Measurements from ENCODE around the gene EGR1. TPM values are rescaled to one million over a fixed set of nuclear protein-coding genes. Genes with fewer than 3 reads are reported as not detected.
"Not testable (repeated sequence)": the region's sequence is repeated elsewhere in the genome, so short reads cannot be mapped to it uniquely, and the experiment has no call there.

Gene EGR1
- polyA plus RNA-seq, 6 donors from 2014 or later, result 7.0 to 125 (median 41.8) TPM

DNA sequence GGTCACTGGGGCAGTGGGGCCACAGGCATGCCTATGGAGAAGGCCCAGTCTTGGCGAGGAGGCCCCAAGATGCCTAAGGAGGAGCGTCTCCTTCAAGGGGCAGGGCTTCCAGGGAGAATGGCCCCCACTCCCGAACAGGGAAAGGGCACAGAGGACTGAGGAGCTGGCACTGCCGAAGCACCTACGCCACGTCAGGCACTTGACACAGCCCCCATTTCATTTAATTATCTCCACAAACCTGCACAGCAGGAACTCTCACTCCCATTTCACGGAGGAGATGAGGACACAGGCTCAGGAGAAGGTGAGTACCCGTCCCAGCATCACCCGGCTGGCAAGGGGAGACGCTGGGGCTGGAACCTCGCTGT, 26.0 kb downstream of the EGR1 start:
- H3K4me3 Mint-ChIP-seq, result peak overlapping the region; percentile 27 to 87 (median 56)
- ATAC-seq (ENCODE audit: low read depth in 2 of 2) (no peak), DNase-seq (no peak)
- peaks cover 15 to 48% (median 31%) of the 10 kb centered on the region in 3 donors for H3K27me3 Mint-ChIP-seq
- no peak overlapping the region for H3K27ac Mint-ChIP-seq
- H3K4me1 Mint-ChIP-seq, result peaks cover 7 to 21% (median 10%) of the 10 kb centered on the region in 3 donors
- no peaks in the 10 kb centered on the region for H3K36me3 Mint-ChIP-seq
- no peaks in the 10 kb centered on the region for H3K9me3 Mint-ChIP-seq

DNA sequence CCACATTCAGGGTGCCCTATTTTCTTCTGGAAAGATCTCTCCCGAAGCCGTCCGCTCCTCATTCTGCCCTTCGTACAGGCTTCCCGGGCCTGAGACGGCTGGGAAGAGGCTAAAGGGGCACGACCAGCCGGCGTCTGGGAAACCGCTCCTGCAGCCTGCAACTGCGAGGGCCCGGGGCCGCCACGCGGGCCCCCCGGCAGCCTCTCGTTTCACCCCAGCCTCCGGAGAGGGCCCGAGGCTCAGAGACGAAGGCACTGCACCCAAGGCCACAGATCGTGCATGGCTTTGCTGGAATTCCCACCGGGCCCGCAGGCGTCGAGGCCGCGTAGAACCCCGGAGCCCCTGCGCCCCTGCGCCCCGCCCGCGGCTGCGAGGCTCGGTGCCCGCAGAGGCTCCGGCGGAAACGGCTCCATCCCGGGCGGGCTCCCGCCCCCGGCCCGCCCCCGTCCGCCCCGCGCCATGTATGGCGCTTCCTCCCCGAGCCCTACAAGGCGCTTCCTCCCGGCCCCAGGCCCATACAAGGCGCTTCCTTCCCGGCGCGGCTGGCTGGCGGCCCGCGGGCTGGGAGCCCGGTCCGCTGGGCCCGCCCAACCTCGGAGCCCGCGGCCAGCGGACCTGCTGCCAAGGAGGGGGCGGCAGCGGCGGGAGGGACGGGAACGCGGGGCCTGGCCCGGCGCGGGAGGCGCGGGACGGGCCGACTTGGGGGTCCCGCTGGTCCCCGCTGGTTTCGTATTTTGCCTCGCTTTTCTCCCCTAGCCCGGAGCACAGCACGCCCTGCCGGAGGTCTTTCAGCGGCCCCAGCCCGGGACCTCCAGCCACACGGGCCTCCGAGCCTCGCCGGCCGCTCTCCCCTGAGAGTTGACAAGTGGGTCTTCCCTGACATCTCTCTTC, 26.6 kb downstream of the EGR1 start:
- Mint-ChIP-seq H3K9me3 (no peaks in the 10 kb centered on the region), H3K4me1 (peaks cover 7 to 21% (median 10%) of the 10 kb centered on the region in 3 donors), H3K36me3 (no peaks in the 10 kb centered on the region), H3K27ac (peak overlapping the region in 1 of 6 donors; percentile 32), H3K27me3 (peaks cover 15 to 42% (median 31%) of the 10 kb centered on the region in 3 donors), H3K4me3 (peak overlapping the region; percentile 87 to 95 (median 90))
- peak; percentile 98 to 99 for ATAC-seq (ENCODE audit: low read depth in 2 of 2)
- peak; percentile 82 for DNase-seq

DNA sequence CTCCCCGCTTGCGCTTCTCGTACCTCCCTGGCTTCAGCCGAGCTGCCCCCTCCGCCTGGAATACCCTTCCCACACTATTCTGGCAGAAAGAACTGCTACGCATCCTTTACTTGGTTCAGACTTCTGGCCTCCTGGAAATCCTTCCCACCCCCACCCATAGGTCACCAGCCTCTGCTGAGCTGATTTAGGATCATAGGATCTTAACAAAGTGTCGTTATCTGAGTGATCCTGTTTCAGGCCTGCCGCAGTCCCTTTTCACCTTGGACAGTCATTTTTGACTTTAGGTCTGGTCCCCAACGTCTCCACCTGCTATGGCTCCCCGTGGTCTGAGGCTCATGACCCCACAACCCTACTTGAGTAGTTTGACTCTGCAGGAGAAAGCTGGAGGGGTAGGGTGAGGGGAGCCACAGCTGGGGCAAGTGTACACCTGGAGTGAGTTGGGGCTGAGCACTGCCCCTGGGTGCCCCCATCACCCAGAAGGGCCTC, 27.3 kb downstream of the EGR1 start:
- DNase-seq (no peak), ATAC-seq (ENCODE audit: low read depth in 2 of 2) (no peak)
- Mint-ChIP-seq H3K27me3 (peaks cover 15 to 42% (median 31%) of the 10 kb centered on the region in 3 donors), H3K9me3 (no peaks in the 10 kb centered on the region), H3K4me3 (peak overlapping the region; percentile 87 to 95 (median 90)), H3K27ac (peak overlapping the region in 2 of 6 donors; percentile 32 to 72), H3K36me3 (no peaks in the 10 kb centered on the region), H3K4me1 (peaks cover 7 to 21% (median 10%) of the 10 kb centered on the region in 3 donors)

DNA sequence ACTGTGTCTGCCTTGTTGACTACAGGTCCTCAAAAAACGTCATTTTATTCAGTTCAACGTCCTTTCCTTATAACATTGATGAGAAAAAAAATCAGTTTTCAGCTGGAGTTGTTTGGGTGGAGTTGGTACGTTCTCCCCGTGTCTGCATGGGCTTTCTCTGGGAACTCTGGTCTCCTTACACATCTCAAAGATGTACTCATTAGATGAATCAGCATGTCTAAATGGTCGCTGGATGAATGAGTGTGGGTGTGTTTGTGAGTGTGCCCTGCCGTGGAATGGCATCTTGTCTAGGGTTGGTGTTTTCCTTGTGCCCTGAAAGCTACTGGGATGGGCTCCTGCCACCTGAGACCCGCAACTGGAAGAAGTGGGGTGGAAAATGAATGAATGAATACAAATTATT, 30.1 kb downstream of the EGR1 start:
- ATAC-seq (ENCODE audit: low read depth in 2 of 2), result no peak
- DNase-seq, result no peak
- Mint-ChIP-seq H3K9me3 (peaks cover 0 to 2% (median 0%) of the 10 kb centered on the region in 7 donors), H3K4me1 (peaks cover 7 to 21% (median 10%) of the 10 kb centered on the region in 3 donors), H3K27me3 (peaks cover 10 to 27% (median 16%) of the 10 kb centered on the region in 3 donors), H3K4me3 (peak overlapping the region in 1 of 8 donors; percentile 27), H3K27ac (no peak overlapping the region), H3K36me3 (no peaks in the 10 kb centered on the region)

DNA sequence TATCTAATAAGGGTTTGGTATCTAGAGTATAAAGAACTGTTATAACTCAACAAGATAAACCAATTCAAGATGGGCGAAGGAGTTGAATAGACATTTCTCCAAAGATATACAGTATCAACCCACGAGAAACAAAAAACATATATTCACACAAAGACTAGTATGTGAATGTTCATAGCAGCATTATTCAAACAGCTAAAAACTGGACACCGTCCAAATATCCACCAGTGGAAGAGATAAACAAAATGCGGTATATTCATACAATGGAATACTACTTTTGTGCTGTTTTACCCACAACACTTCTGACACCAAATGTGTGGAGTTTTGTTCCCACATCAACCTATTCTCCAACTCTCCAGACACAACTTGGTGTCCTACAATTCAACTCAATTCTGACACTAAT, 33.1 kb downstream of the EGR1 start:
- no peaks in the 10 kb centered on the region for H3K36me3 Mint-ChIP-seq
- no peak for ATAC-seq (ENCODE audit: low read depth in 2 of 2)
- no peak overlapping the region for H3K4me3 Mint-ChIP-seq
- peaks cover 0 to 2% (median 0%) of the 10 kb centered on the region in 7 donors for H3K9me3 Mint-ChIP-seq
- H3K27ac Mint-ChIP-seq, result no peak overlapping the region
- DNase-seq, result no peak
- peaks cover 0 to 12% (median 5%) of the 10 kb centered on the region in 3 donors for H3K27me3 Mint-ChIP-seq
- H3K4me1 Mint-ChIP-seq, result peaks cover 0 to 1% (median 0%) of the 10 kb centered on the region in 3 donors

DNA sequence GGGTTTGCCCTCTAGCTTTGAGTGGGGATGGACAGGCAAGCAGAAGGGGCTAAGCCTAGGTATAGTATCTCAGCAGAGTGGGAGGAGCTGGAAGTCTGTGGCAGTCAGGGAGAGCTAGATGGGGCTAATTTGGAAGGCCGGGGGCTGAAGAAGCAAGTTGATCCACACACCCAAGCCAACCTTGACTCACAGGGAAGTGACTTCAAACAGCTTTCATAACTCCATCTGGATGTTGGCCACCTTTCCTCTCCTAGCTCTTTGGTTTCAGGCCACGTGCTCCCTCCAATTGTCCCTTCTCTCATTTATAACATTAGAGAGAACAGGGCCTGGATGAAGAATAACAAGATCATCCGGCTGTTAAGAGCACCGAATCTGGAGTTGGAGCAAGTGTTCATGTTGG, 36.8 kb downstream of the EGR1 start:
- Mint-ChIP-seq H3K9me3 (peaks cover 0 to 2% (median 0%) of the 10 kb centered on the region in 7 donors), H3K27ac (peak overlapping the region in 1 of 6 donors; percentile 42), H3K4me3 (no peak overlapping the region), H3K4me1 (no peaks in the 10 kb centered on the region), H3K36me3 (peaks cover 0 to under 1% of the 10 kb centered on the region in 2 donors), H3K27me3 (no peaks in the 10 kb centered on the region)
- no peak for DNase-seq
- no peak for ATAC-seq (ENCODE audit: low read depth in 2 of 2)

DNA sequence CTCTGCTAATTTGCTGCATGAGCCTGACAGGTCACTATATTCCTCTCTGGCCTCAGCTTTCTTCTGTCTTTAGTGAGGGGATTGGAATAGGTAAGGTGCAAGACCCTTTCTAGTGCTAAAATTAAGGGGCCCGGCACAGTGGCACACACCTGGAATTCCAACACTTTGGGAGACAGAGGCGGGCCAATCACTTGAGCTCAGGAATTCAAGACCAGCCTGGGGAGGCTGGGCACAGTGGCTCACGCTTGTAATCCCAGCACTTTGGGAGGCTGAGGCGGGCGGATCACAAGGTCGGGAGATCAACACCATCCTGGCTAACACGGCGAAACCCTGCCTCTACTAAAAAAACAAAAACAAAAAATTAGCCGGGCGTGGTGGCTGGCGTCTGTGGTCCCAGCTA, 37.2 kb downstream of the EGR1 start:
- H3K4me3 Mint-ChIP-seq, result no peak overlapping the region
- no peaks in the 10 kb centered on the region for H3K27me3 Mint-ChIP-seq
- H3K36me3 Mint-ChIP-seq, result peaks cover 0 to 4% of the 10 kb centered on the region in 2 donors
- peaks cover 0 to 2% (median 0%) of the 10 kb centered on the region in 7 donors for H3K9me3 Mint-ChIP-seq
- ATAC-seq (ENCODE audit: low read depth in 2 of 2) (no peak), DNase-seq (no peak)
- no peak overlapping the region for H3K27ac Mint-ChIP-seq
- no peaks in the 10 kb centered on the region for H3K4me1 Mint-ChIP-seq

DNA sequence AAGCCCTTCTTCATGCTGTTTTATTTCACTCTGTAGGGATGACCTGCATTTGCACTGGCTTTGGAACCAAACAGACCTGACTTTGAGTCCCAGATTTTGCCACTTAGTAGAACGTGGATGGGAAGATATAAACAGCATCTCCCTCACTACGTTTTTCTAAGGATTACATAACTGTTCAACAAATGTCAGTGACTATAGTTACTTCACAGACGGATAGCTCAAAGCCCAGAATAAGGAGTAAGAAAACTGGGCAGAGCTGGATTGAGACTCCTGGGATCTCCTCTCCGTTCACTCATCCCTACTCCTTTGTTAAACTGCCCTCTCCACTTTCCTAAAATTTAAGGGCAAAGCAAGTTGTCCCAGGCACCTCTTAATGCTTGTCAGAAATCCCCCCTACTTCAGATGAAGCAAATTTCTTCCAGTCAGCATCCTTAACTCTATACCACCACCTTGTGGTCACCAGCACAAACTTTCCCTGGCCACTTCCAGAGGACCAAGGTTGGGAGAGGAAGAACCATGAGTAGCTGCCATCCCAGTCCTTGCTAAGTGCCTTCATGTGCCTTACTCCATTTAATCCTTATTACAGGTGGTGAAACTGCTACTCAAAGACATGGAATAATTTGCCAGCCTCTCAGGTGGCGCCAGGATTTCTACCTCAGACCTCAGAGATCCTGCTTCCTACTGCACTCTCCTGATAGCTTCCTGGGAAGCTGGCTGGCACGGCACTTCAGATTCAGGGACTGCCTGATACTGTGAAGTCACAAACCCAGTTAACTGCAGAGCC, 38.4 kb downstream of the EGR1 start:
- DNase-seq (peak; percentile 46), ATAC-seq (ENCODE audit: low read depth in 2 of 2) (peak; percentile 78 to 80)
- peaks cover under 1 to 10% of the 10 kb centered on the region in 2 donors for H3K36me3 Mint-ChIP-seq
- no peaks in the 10 kb centered on the region for H3K27me3 Mint-ChIP-seq
- H3K9me3 Mint-ChIP-seq, result no peaks in the 10 kb centered on the region
- H3K4me3 Mint-ChIP-seq, result peak overlapping the region in 1 of 8 donors; percentile 19
- no peaks in the 10 kb centered on the region for H3K4me1 Mint-ChIP-seq
- peak overlapping the region in 2 of 6 donors; percentile 4 to 86 for H3K27ac Mint-ChIP-seq

DNA sequence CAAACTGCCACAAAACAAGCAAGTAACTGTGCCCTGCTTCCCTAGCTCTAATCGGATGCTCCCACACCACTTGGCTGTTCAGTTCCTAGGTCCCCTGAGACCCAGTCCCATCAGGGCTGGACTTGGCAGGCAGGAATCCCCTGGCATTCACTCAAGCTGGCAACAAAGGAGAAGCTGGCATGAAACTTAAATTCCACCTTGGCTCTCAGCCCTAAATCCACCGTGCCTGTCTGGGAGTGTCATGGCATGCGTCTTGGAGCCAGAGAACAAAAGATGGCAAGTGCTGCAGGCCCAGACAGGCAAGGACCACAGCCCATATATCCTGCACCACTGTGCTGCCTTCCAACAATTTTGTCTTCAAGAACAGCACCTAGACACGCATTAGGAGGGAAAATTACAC, 39.5 kb downstream of the EGR1 start:
- DNase-seq (no peak), ATAC-seq (ENCODE audit: low read depth in 2 of 2) (no peak)
- H3K27ac Mint-ChIP-seq, result peak overlapping the region in 4 of 6 donors; percentile 4 to 50 (median 38)
- H3K4me3 Mint-ChIP-seq, result no peak overlapping the region
- H3K9me3 Mint-ChIP-seq, result no peaks in the 10 kb centered on the region
- no peaks in the 10 kb centered on the region for H3K27me3 Mint-ChIP-seq
- peaks cover 7 to 15% of the 10 kb centered on the region in 2 donors for H3K36me3 Mint-ChIP-seq
- no peaks in the 10 kb centered on the region for H3K4me1 Mint-ChIP-seq

DNA sequence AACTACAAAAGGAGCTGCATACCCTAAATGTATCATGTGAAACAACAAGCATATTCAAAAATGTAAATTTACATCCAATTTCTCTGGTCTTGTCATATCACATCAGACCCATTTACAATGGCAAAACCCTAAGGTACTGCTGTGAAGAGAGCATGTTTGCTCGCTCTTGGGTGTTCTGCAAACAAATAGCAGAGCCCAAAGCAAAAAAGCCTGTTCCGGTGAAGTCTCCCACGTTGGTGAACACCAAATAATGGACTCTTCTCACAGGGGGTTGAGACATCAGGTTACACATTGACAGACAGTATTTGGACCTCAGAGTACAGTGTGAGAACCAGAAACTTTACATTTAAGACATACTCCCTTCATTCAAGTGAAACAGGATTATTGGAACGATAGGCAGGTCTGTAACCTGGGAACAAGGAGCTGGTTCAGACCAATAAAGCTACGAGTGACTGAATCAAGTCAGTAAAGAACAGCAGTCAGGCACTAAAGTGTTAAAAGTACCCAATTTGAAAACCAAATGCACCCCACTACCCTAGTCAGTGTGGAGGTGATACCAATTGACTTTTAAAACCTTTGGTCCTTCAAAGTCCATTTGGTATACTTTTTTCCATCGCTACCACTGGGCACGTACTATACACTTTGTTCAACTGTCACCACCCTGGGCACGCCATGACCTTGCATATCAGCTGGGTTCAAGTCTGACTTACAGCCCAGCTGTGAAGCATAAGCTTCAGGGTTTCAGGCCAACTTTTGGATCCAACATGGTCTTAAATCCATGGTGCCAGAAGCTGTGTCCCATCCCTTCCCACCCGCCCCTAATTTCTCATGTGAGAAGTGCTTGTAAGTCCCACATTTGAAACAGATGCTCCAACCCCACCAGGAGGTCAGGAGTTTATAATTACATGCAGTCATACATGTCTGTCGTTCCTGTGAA, 41.4 kb downstream of the EGR1 start:
- ATAC-seq (ENCODE audit: low read depth in 2 of 2), result no peak
- Mint-ChIP-seq H3K9me3 (no peaks in the 10 kb centered on the region), H3K27ac (no peak overlapping the region), H3K4me1 (no peaks in the 10 kb centered on the region), H3K4me3 (no peak overlapping the region), H3K36me3 (peaks cover 20 to 22% of the 10 kb centered on the region in 2 donors), H3K27me3 (no peaks in the 10 kb centered on the region)
- DNase-seq, result no peak

DNA sequence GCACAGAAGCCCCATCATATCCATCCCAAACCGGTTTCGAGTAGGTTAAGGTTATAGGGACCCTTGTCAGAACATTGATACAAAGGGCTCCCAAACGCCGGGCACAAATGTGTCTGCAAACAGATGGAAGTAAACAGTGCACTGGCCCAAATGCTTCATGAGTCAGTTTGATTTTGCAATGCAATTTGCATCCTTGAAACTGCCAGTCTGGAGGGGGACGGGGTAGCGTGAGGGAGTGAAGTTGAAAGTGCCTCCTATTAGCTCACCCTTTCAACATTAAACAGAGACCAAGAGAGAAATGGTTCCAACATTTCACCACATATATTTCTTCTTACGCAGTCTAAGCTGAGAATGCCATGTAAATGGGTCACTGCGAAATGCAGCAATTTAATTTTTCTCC, 42.2 kb downstream of the EGR1 start:
- H3K4me3 Mint-ChIP-seq; H3K27me3 Mint-ChIP-seq; DNase-seq; H3K4me1 Mint-ChIP-seq; H3K9me3 Mint-ChIP-seq; ATAC-seq (ENCODE audit: low read depth in 2 of 2); H3K27ac Mint-ChIP-seq: not testable (repeated sequence)
- peaks cover 20 to 26% of the 10 kb centered on the region in 2 donors for H3K36me3 Mint-ChIP-seq

DNA sequence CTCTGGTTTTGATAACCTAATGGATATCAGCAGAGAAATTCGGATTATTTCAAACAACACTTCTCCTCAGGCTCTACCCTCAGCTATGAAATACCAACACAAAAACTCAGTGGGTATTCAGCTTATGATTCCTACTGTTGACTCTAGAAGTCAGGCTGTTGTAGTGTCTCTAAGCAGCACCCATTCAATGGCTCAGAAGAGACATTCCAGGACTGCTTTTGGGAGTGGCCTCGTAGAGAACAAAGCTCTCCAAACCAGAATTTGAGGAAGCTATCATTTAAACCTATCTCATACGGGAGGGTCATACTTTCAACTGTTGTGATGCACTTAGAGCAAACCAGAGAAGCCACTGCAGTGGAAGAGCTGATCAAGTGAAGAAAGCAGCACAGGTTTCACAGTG, 43.7 kb downstream of the EGR1 start:
- H3K27me3 Mint-ChIP-seq, result no peaks in the 10 kb centered on the region
- peak overlapping the region in 3 of 6 donors; percentile 12 to 53 (median 39) for H3K27ac Mint-ChIP-seq
- H3K36me3 Mint-ChIP-seq, result peaks cover 20 to 26% of the 10 kb centered on the region in 2 donors
- no peak overlapping the region for H3K4me3 Mint-ChIP-seq
- no peak for DNase-seq
- no peak for ATAC-seq (ENCODE audit: low read depth in 2 of 2)
- no peaks in the 10 kb centered on the region for H3K9me3 Mint-ChIP-seq
- H3K4me1 Mint-ChIP-seq, result no peaks in the 10 kb centered on the region
